ENCODE data around the gene TUBGCP6. TPM values are rescaled to one million over a fixed set of nuclear protein-coding genes. Genes with fewer than 3 reads are reported as not detected.

Gene TUBGCP6
- total RNA-seq, 1 donor from 2014 or later = 27.2 TPM

- TF ChIP-seq CTCF (IDR thresholded peaks at IDR 0.05; ENCODE audit: insufficient read depth, low read length, poor library complexity, severe bottlenecking) = no peak
- no peak overlapping the region for H3K4me3 ChIP-seq (ENCODE audit: low read depth, low read length)
- no peaks in the 10 kb centered on the region for H3K36me3 ChIP-seq (ENCODE audit: control insufficient read depth, insufficient read depth, low read length)
- DNase-seq (ENCODE audit: low read depth) = no peak
- H3K27me3 ChIP-seq (ENCODE audit: control insufficient read depth, insufficient read depth, low read length) = no peaks in the 10 kb centered on the region
Measured at GRCh38 chr22:50226063-50226874, 18.6 kb downstream of the TUBGCP6 start.

- no peak for DNase-seq (ENCODE audit: low read depth)
- Histone ChIP-seq H3K36me3 (ENCODE audit: control insufficient read depth, insufficient read depth, low read length) (no peaks in the 10 kb centered on the region), H3K4me3 (ENCODE audit: low read depth, low read length) (no peak overlapping the region), H3K27me3 (ENCODE audit: control insufficient read depth, insufficient read depth, low read length) (no peaks in the 10 kb centered on the region)
- no peak for TF ChIP-seq CTCF (IDR thresholded peaks at IDR 0.05; ENCODE audit: insufficient read depth, low read length, poor library complexity, severe bottlenecking)
Measured at GRCh38 chr22:50225200-50225969, 19.4 kb downstream of the TUBGCP6 start.

- DNase-seq (ENCODE audit: low read depth) = no peak
- TF ChIP-seq CTCF (IDR thresholded peaks at IDR 0.05; ENCODE audit: insufficient read depth, low read length, poor library complexity, severe bottlenecking) = no peak
- no peak overlapping the region for H3K4me3 ChIP-seq (ENCODE audit: low read depth, low read length)
- no peaks in the 10 kb centered on the region for H3K36me3 ChIP-seq (ENCODE audit: control insufficient read depth, insufficient read depth, low read length)
- H3K27me3 ChIP-seq (ENCODE audit: control insufficient read depth, insufficient read depth, low read length) = no peaks in the 10 kb centered on the region
Measured at GRCh38 chr22:50224071-50224470, 20.8 kb downstream of the TUBGCP6 start.

GRCh38 chr22:50222508-50222907 lies 22.3 kb downstream of the TUBGCP6 start:
- Histone ChIP-seq H3K27me3 (ENCODE audit: control insufficient read depth, insufficient read depth, low read length) (no peaks in the 10 kb centered on the region), H3K4me3 (ENCODE audit: low read depth, low read length) (no peak overlapping the region), H3K36me3 (ENCODE audit: control insufficient read depth, insufficient read depth, low read length) (peaks cover 1% of the 10 kb centered on the region)
- DNase-seq (ENCODE audit: low read depth) = no peak
- TF ChIP-seq CTCF (IDR thresholded peaks at IDR 0.05; ENCODE audit: insufficient read depth, low read length, poor library complexity, severe bottlenecking) = no peak

- Histone ChIP-seq H3K27me3 (ENCODE audit: control insufficient read depth, insufficient read depth, low read length) (no peaks in the 10 kb centered on the region), H3K36me3 (ENCODE audit: control insufficient read depth, insufficient read depth, low read length) (peaks cover 2% of the 10 kb centered on the region), H3K4me3 (ENCODE audit: low read depth, low read length) (no peak overlapping the region)
- no peak for TF ChIP-seq CTCF (IDR thresholded peaks at IDR 0.05; ENCODE audit: insufficient read depth, low read length, poor library complexity, severe bottlenecking)
- DNase-seq (ENCODE audit: low read depth) = no peak
Measured at GRCh38 chr22:50221410-50222300, 23.2 kb downstream of the TUBGCP6 start.
